NCI-H2171 treated with DMSO at 0.1 percent for 48 hours (cell line): ENCODE measurements around the gene ZSWIM7.

Experiments used
- DNase-seq: peaks from one replicate; lab custom pipeline; 2025; lab: John Stamatoyannopoulos, UW

Gene ZSWIM7

GRCh38 chr17:15999141-15999973 lies at the start of gene ZSWIM7, which contains the start of gene TTC19:
Gene ZSWIM7, minus strand, starts transcription at chr17:15999704. Its CDS starts 110 bp downstream, at chr17:15999594.
Gene TTC19, plus strand, starts transcription at chr17:15999824. Its CDS starts 25 bp downstream, at chr17:15999849.
- peak; percentile 96 for DNase-seq

GRCh38 chr17:16048811-16049449 lies 49.4 kb upstream of the ZSWIM7 start:
- DNase-seq, result no peak

- no peak for DNase-seq
Measured at GRCh38 chr17:16046966-16047365, 47.5 kb upstream of the ZSWIM7 start.

GRCh38 chr17:16044487-16044886 lies 45.0 kb upstream of the ZSWIM7 start:
- no peak for DNase-seq

- no peak for DNase-seq
Measured at GRCh38 chr17:16040710-16041251, 41.3 kb upstream of the ZSWIM7 start.

- DNase-seq, result no peak
Measured at GRCh38 chr17:16037636-16038035, 38.1 kb upstream of the ZSWIM7 start.

- no peak for DNase-seq
Measured at GRCh38 chr17:16036261-16036660, 36.8 kb upstream of the ZSWIM7 start.

- no peak for DNase-seq
Measured at GRCh38 chr17:16033729-16034349, 34.3 kb upstream of the ZSWIM7 start.

- DNase-seq, result no peak
Measured at GRCh38 chr17:16027708-16028584, 28.4 kb upstream of the ZSWIM7 start.

- no peak for DNase-seq
Measured at GRCh38 chr17:16026895-16027294, 27.4 kb upstream of the ZSWIM7 start.

- no peak for DNase-seq
Measured at GRCh38 chr17:16025202-16025601, 25.7 kb upstream of the ZSWIM7 start.

- DNase-seq, result no peak
Measured at GRCh38 chr17:16023881-16024280, 24.4 kb upstream of the ZSWIM7 start.

GRCh38 chr17:16019347-16019746 lies 19.8 kb upstream of the ZSWIM7 start:
- no peak for DNase-seq

- DNase-seq, result peak; percentile 9
Measured at GRCh38 chr17:16013943-16014407, 14.5 kb upstream of the ZSWIM7 start.

GRCh38 chr17:16007439-16007838 lies 7.9 kb upstream of the ZSWIM7 start:
- no peak for DNase-seq

- DNase-seq, result no peak
Measured at GRCh38 chr17:16005636-16006035, 6.1 kb upstream of the ZSWIM7 start.

GRCh38 chr17:16003841-16004240 lies 4.3 kb upstream of the ZSWIM7 start:
- no peak for DNase-seq

GRCh38 chr17:16002708-16003260 lies 3.3 kb upstream of the ZSWIM7 start:
- DNase-seq, result no peak

GRCh38 chr17:16001226-16001897 lies 1.9 kb upstream of the ZSWIM7 start:
- DNase-seq, result no peak

- peak; percentile 36 for DNase-seq
Measured at GRCh38 chr17:15999974-16000827, 697 bp upstream of the ZSWIM7 start.
